ENCODE measurements around the gene GMDS. TPM values are rescaled to one million over a fixed set of nuclear protein-coding genes. Genes with fewer than 3 reads are reported as not detected.

The GMDS gene
- total and polyA plus RNA-seq, 2 donors (not counting 1 experiment from before 2014, with no cell fraction given), result 12.7 to 34.5 TPM

DNA sequence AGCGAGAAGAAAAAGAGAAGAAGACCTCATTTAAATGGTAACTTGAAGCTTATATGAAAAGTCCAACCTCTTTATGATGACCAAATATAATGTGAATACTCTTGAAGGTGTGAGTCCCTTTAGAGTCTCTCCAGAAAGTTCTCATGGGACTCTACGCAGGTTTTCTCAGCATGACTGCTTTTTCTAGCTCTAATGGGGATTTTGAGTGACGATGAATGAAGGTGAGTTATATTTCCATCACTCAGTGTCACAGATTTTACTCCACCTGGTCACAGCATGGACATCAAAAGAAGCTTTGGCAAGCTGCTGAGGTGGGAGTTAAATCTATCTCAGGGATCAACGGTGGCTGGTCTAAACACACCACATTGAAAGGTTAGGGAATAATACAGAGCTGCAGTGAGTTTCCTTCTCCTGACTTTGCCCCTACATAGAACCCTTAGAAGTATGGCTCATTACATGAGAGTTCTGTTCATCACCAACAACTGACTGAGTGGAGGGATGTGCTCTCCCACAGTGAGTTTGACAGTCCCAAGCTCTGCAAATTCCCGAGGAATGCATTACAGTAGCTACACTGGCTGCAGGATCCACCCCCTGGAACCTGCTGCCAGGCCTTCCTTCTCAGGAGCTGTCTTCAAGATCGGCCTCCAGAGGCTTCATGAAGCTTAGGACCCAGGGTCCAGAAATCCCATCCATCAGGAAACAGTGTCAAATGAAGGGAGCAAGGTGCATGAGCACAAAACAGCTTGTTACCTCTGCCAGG is 508.9 kb downstream of the GMDS start:
- no peaks in the 10 kb centered on the region for H3K79me2 ChIP-seq (ENCODE audit: control insufficient read depth, insufficient read depth, low read length)
- no peak for TF ChIP-seq EZH2 (IDR thresholded peaks at IDR 0.05; ENCODE audit: low read length, missing control alignments)
- TF ChIP-seq, protein P1, sequence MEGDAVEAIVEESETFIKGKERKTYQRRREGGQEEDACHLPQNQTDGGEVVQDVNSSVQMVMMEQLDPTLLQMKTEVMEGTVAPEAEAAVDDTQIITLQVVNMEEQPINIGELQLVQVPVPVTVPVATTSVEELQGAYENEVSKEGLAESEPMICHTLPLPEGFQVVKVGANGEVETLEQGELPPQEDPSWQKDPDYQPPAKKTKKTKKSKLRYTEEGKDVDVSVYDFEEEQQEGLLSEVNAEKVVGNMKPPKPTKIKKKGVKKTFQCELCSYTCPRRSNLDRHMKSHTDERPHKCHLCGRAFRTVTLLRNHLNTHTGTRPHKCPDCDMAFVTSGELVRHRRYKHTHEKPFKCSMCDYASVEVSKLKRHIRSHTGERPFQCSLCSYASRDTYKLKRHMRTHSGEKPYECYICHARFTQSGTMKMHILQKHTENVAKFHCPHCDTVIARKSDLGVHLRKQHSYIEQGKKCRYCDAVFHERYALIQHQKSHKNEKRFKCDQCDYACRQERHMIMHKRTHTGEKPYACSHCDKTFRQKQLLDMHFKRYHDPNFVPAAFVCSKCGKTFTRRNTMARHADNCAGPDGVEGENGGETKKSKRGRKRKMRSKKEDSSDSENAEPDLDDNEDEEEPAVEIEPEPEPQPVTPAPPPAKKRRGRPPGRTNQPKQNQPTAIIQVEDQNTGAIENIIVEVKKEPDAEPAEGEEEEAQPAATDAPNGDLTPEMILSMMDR (conservative IDR thresholded peaks at IDR 0.05 in 1 of 2, IDR thresholded peaks at IDR 0.05 in 1 of 2; ENCODE audit: low read depth in 1 of 2, low read length in 2 of 2), result no peak
- H3K27ac ChIP-seq (ENCODE audit: insufficient read depth, low read length), result no peak overlapping the region
- H3K4me2 ChIP-seq (ENCODE audit: extremely low read depth, insufficient read depth, low read length), result no peak overlapping the region
- H3K9me3 ChIP-seq (ENCODE audit: control insufficient read depth, insufficient read depth, low read depth, low read length), result no peaks in the 10 kb centered on the region
- H3K27me3 ChIP-seq (ENCODE audit: control insufficient read depth, insufficient read depth, low read length), result no peaks in the 10 kb centered on the region
- H3K4me1 ChIP-seq (ENCODE audit: control insufficient read depth, extremely low read depth, insufficient read depth, low read length), result no peaks in the 10 kb centered on the region
- H2AFZ ChIP-seq (ENCODE audit: low read length), result no peak overlapping the region
- H3K4me3 ChIP-seq (replicated peaks in 1 of 4; ENCODE audit: control extremely low read depth in 1 of 4, insufficient read depth in 1 of 4, low read depth in 3 of 4, low read length in 4 of 4), result no peak overlapping the region
- H3K9ac ChIP-seq (ENCODE audit: insufficient read depth, low read length), result no peak overlapping the region
- H3K36me3 ChIP-seq (ENCODE audit: control insufficient read depth, insufficient read depth, low read length), result no peaks in the 10 kb centered on the region
- DNase-seq (ENCODE audit: low read depth in 2 of 2), result no peak
- H4K20me1 ChIP-seq (ENCODE audit: control insufficient read depth, extremely low read depth, insufficient read depth, low read length), result no peaks in the 10 kb centered on the region

DNA sequence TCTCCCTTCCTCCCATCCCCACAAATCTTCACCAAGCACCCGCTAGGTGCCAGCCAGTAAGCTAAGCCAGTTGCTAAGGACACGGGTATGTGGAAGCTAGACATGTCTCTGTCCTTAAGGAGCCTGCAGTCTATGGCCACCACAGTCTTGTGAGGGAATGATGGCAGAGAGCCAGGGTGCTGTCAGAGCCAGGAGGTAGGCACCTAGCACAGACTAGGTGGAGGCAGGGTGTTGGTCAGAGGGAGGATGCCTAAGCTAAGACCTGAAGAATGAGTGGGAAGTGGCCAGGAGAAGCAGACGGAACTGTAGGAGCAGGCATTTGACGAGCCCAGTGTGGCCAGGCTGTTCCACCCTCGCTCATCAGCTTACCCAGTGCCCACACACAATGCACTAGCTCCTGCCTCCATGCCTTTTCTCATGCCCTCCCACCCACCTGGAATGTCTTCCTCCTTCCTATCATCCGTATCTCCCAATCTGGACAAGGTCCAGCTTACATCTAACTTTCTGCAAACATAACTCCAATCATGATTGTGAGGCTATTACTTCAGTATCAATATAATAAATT is 510.1 kb downstream of the GMDS start:
- Histone ChIP-seq H2AFZ (ENCODE audit: low read length) (no peak overlapping the region), H4K20me1 (ENCODE audit: control insufficient read depth, extremely low read depth, insufficient read depth, low read length) (no peaks in the 10 kb centered on the region), H3K9ac (ENCODE audit: insufficient read depth, low read length) (no peak overlapping the region), H3K79me2 (ENCODE audit: control insufficient read depth, insufficient read depth, low read length) (no peaks in the 10 kb centered on the region), H3K4me3 (replicated peaks in 1 of 4; ENCODE audit: control extremely low read depth in 1 of 4, insufficient read depth in 1 of 4, low read depth in 3 of 4, low read length in 4 of 4) (no peak overlapping the region), H3K36me3 (ENCODE audit: control insufficient read depth, insufficient read depth, low read length) (no peaks in the 10 kb centered on the region), H3K4me2 (ENCODE audit: extremely low read depth, insufficient read depth, low read length) (no peak overlapping the region), H3K4me1 (ENCODE audit: control insufficient read depth, extremely low read depth, insufficient read depth, low read length) (no peaks in the 10 kb centered on the region), H3K27ac (ENCODE audit: insufficient read depth, low read length) (no peak overlapping the region), H3K9me3 (ENCODE audit: control insufficient read depth, insufficient read depth, low read depth, low read length) (no peaks in the 10 kb centered on the region), H3K27me3 (ENCODE audit: control insufficient read depth, insufficient read depth, low read length) (no peaks in the 10 kb centered on the region)
- no peak for TF ChIP-seq EZH2 (IDR thresholded peaks at IDR 0.05; ENCODE audit: low read length, missing control alignments)
- TF ChIP-seq, protein P1 (conservative IDR thresholded peaks at IDR 0.05 in 1 of 2, IDR thresholded peaks at IDR 0.05 in 1 of 2; ENCODE audit: low read depth in 1 of 2, low read length in 2 of 2), result no peak
- no peak for DNase-seq (ENCODE audit: low read depth in 2 of 2)

DNA sequence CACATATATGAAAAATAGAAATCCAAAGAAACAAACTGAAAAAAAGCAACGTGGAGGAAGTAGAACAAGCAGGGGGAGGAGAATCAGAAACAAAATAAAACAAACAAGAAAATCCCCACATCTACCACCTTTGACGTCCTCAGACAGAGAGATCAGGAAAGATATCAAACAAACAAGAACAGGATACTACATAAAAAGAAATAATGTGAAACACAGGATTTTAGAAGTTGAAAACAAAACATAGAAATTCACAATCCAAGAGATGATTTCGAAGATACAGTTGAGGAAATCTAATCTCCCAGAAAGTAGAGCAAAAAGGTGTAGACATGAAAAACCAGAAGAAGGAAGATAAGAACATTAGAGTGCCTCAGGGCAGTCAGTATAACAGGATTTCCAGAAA is 514.5 kb downstream of the GMDS start:
- no peaks in the 10 kb centered on the region for H4K20me1 ChIP-seq (ENCODE audit: control insufficient read depth, extremely low read depth, insufficient read depth, low read length)
- no peaks in the 10 kb centered on the region for H3K79me2 ChIP-seq (ENCODE audit: control insufficient read depth, insufficient read depth, low read length)
- H3K4me2 ChIP-seq (ENCODE audit: extremely low read depth, insufficient read depth, low read length), result no peak overlapping the region
- H2AFZ ChIP-seq (ENCODE audit: low read length), result no peak overlapping the region
- no peak overlapping the region for H3K27ac ChIP-seq (ENCODE audit: insufficient read depth, low read length)
- no peaks in the 10 kb centered on the region for H3K27me3 ChIP-seq (ENCODE audit: control insufficient read depth, insufficient read depth, low read length)
- DNase-seq (ENCODE audit: low read depth in 2 of 2), result no peak
- TF ChIP-seq, protein P1 (conservative IDR thresholded peaks at IDR 0.05 in 1 of 2, IDR thresholded peaks at IDR 0.05 in 1 of 2; ENCODE audit: low read depth in 1 of 2, low read length in 2 of 2), result no peak
- TF ChIP-seq EZH2 (IDR thresholded peaks at IDR 0.05; ENCODE audit: low read length, missing control alignments), result no peak
- H3K9me3 ChIP-seq (ENCODE audit: control insufficient read depth, insufficient read depth, low read depth, low read length), result no peaks in the 10 kb centered on the region
- no peaks in the 10 kb centered on the region for H3K4me1 ChIP-seq (ENCODE audit: control insufficient read depth, extremely low read depth, insufficient read depth, low read length)
- no peak overlapping the region for H3K4me3 ChIP-seq (replicated peaks in 1 of 4; ENCODE audit: control extremely low read depth in 1 of 4, insufficient read depth in 1 of 4, low read depth in 3 of 4, low read length in 4 of 4)
- H3K36me3 ChIP-seq (ENCODE audit: control insufficient read depth, insufficient read depth, low read length), result no peaks in the 10 kb centered on the region
- no peak overlapping the region for H3K9ac ChIP-seq (ENCODE audit: insufficient read depth, low read length)

All from fibroblast of lung (primary cell).